ENCODE data around the gene PAK1IP1. TPM values are rescaled to one million over a fixed set of nuclear protein-coding genes. Genes with fewer than 3 reads are reported as not detected.
"Not testable (repeated sequence)": the region's sequence is repeated elsewhere in the genome, so short reads cannot be mapped to it uniquely, and the experiment has no call there.

PAK1IP1 gene
- total and polyA plus RNA-seq, 2 experiments from 2014 or later: 22.8 to 28.1 TPM

DNA sequence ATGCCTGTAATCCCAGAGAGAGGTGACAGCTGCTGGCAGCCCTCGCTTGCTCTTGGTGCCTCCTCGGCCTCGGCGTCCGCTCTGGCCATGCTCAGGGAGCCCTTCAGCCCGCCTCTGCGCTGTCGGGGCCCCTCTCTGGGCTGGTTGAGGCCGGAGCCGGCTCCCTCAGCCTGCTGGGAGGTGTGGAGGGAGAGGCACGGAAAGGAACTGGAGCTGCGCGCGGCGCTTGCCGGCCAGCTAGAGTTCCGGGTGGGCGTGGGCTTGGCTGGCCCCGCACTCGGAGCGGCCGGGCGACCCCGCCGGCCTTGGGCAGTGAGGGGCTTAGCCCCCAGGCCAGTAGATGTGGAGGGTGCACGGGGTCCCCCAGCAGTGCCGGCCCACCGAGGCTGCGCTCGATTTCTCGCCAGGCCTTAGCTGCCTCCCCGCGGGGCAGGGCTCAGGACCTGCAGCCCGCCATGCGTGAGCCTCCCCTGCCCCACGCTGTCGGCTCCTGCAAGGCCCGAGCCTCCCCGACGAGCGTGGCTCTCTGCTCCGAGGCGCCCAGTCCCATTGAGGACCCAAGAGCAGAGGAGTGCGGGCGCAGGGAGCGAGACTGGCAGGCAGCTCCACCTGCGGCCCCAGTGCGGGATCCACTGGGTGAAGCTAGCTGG, 34.9 kb upstream of the PAK1IP1 start:
- 67 to 77% methylated on average over 29 to 48 of the region's 48 CpGs for WGBS, 2 experiments (ENCODE audit: low coverage in 1 of 2, low lambda C conversion rate in 2 of 2, missing lambda C conversion rate in 2 of 2)
- no peaks in the 10 kb centered on the region for H3K4me1 ChIP-seq (ENCODE audit: insufficient read depth)
- no peaks in the 10 kb centered on the region for H3K9me3 ChIP-seq (ENCODE audit: low read depth)
- H3K4me2 ChIP-seq (ENCODE audit: unreplicated experiment): no peak overlapping the region
- TF ChIP-seq EZH2phosphoT487 (IDR thresholded peaks at IDR 0.05; ENCODE audit: insufficient read depth, low read depth): no peak
- no peak for TF ChIP-seq EZH2 (IDR thresholded peaks at IDR 0.05; ENCODE audit: insufficient read depth, poor library complexity, severe bottlenecking)
- no peaks in the 10 kb centered on the region for H3K27me3 ChIP-seq (replicated peaks; ENCODE audit: insufficient read depth)
- no peaks in the 10 kb centered on the region for H3K36me3 ChIP-seq (ENCODE audit: low read depth)
- DNase-seq: no peak
- no peaks in the 10 kb centered on the region for H3F3A ChIP-seq (ENCODE audit: insufficient read depth)
- H2AFZ ChIP-seq: no peak overlapping the region
- no peak overlapping the region for H3K27ac ChIP-seq
- no peaks in the 10 kb centered on the region for H3K9me2 ChIP-seq (ENCODE audit: insufficient read depth)
- no peaks in the 10 kb centered on the region for H4K20me1 ChIP-seq (ENCODE audit: insufficient read depth)
- in situ Hi-C loops (cut with MboI): no loop called here
- H3K9ac ChIP-seq: no peak overlapping the region
- no peaks in the 10 kb centered on the region for H3K79me2 ChIP-seq (ENCODE audit: insufficient read depth)
- H3K4me3 ChIP-seq: no peak overlapping the region

- H4K20me1 ChIP-seq (ENCODE audit: insufficient read depth); H3K4me3 ChIP-seq; H3K9ac ChIP-seq; H3F3A ChIP-seq (ENCODE audit: insufficient read depth); H3K36me3 ChIP-seq (ENCODE audit: low read depth); H3K79me2 ChIP-seq (ENCODE audit: insufficient read depth); H3K4me2 ChIP-seq (ENCODE audit: unreplicated experiment); H3K4me1 ChIP-seq (ENCODE audit: insufficient read depth); H2AFZ ChIP-seq; H3K9me2 ChIP-seq (ENCODE audit: insufficient read depth); DNase-seq; H3K27me3 ChIP-seq (replicated peaks; ENCODE audit: insufficient read depth); in situ Hi-C loops (cut with MboI); H3K27ac ChIP-seq; H3K9me3 ChIP-seq (ENCODE audit: low read depth): not testable (repeated sequence)
- WGBS, 2 experiments (ENCODE audit: low coverage in 1 of 2, low lambda C conversion rate in 2 of 2, missing lambda C conversion rate in 2 of 2): 59 to 64% methylated on average over 11 of the region's 11 CpGs
Observed at GRCh38 chr6:10660431-10661191, 34.2 kb upstream of the PAK1IP1 start.

DNA sequence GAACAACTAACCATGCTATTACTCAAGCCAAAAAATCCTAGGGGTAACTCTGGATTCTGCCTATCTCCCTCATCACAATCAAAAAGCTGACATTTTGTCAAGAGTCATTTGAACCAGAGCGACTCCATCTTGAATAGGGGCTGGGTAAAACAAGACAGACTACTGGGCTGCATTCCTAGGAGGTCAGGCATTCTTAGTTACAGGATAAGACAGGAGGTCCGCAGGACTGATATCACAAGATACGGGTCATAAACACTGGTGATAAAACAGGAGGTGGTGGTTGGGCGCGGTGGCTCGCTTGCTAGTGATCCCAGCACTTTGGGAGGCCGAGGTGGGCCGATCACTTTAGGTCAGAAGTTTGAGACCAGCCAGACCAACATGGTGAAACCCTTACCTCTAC, 32.6 kb upstream of the PAK1IP1 start:
- Histone ChIP-seq H3F3A (ENCODE audit: insufficient read depth) (no peaks in the 10 kb centered on the region), H3K79me2 (ENCODE audit: insufficient read depth) (no peaks in the 10 kb centered on the region), H3K27me3 (replicated peaks; ENCODE audit: insufficient read depth) (no peaks in the 10 kb centered on the region), H3K9me2 (ENCODE audit: insufficient read depth) (no peaks in the 10 kb centered on the region), H2AFZ (no peak overlapping the region), H3K9me3 (ENCODE audit: low read depth) (no peaks in the 10 kb centered on the region), H3K4me3 (no peak overlapping the region), H3K27ac (no peak overlapping the region), H3K4me1 (ENCODE audit: insufficient read depth) (no peaks in the 10 kb centered on the region), H3K9ac (no peak overlapping the region), H3K4me2 (ENCODE audit: unreplicated experiment) (no peak overlapping the region), H4K20me1 (ENCODE audit: insufficient read depth) (no peaks in the 10 kb centered on the region), H3K36me3 (ENCODE audit: low read depth) (no peaks in the 10 kb centered on the region)
- WGBS, 2 experiments (ENCODE audit: low coverage in 1 of 2, low lambda C conversion rate in 2 of 2, missing lambda C conversion rate in 2 of 2): 62 to 66% methylated on average over 8 of the region's 8 CpGs
- DNase-seq: no peak
- in situ Hi-C loops (cut with MboI): no loop called here
- no peak for TF ChIP-seq EZH2phosphoT487 (IDR thresholded peaks at IDR 0.05; ENCODE audit: insufficient read depth, low read depth)
- TF ChIP-seq EZH2 (IDR thresholded peaks at IDR 0.05; ENCODE audit: insufficient read depth, poor library complexity, severe bottlenecking): no peak

DNA sequence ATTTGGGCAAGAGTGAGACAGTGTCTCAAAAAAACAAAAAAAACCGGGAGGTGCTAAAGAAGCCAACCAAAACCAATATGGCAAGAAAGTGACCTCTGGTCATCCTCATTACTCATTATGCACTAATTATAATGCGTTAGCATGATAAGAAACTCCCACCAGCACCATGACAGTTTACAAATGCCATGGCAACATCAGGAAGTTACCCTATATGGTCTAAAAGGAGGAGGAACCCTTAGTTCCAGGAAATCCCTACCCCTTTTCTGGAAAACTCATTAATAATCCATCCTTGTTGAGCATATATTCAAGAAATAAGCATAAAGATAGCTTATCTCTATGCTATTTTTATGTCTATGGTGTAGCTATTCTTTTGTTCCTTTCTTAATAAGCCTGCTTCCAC, 32.0 kb upstream of the PAK1IP1 start:
- DNase-seq: no peak
- Histone ChIP-seq H3K27ac (no peak overlapping the region), H3F3A (ENCODE audit: insufficient read depth) (no peaks in the 10 kb centered on the region), H3K9ac (no peak overlapping the region), H3K9me3 (ENCODE audit: low read depth) (no peaks in the 10 kb centered on the region), H3K79me2 (ENCODE audit: insufficient read depth) (no peaks in the 10 kb centered on the region), H3K4me2 (ENCODE audit: unreplicated experiment) (no peak overlapping the region), H3K4me3 (no peak overlapping the region), H3K9me2 (ENCODE audit: insufficient read depth) (no peaks in the 10 kb centered on the region), H3K4me1 (ENCODE audit: insufficient read depth) (no peaks in the 10 kb centered on the region), H3K36me3 (ENCODE audit: low read depth) (no peaks in the 10 kb centered on the region), H4K20me1 (ENCODE audit: insufficient read depth) (no peaks in the 10 kb centered on the region), H2AFZ (no peak overlapping the region), H3K27me3 (replicated peaks; ENCODE audit: insufficient read depth) (no peaks in the 10 kb centered on the region)
- no peak for TF ChIP-seq EZH2phosphoT487 (IDR thresholded peaks at IDR 0.05; ENCODE audit: insufficient read depth, low read depth)
- in situ Hi-C loops (cut with MboI): no loop called here
- WGBS, 2 experiments (ENCODE audit: low coverage in 1 of 2, low lambda C conversion rate in 2 of 2, missing lambda C conversion rate in 2 of 2): 30 to 39% methylated on average over 2 of the region's 2 CpGs

- WGBS, 2 experiments (ENCODE audit: low coverage in 1 of 2, low lambda C conversion rate in 2 of 2, missing lambda C conversion rate in 2 of 2): 0 to 3% methylated on average over 1 of the region's 1 CpG
- H3K27ac ChIP-seq; H4K20me1 ChIP-seq (ENCODE audit: insufficient read depth); H3K9me3 ChIP-seq (ENCODE audit: low read depth); H3F3A ChIP-seq (ENCODE audit: insufficient read depth); H3K9ac ChIP-seq; H3K4me3 ChIP-seq; H3K4me1 ChIP-seq (ENCODE audit: insufficient read depth); in situ Hi-C loops (cut with MboI); DNase-seq; H3K9me2 ChIP-seq (ENCODE audit: insufficient read depth); H3K79me2 ChIP-seq (ENCODE audit: insufficient read depth); H2AFZ ChIP-seq; H3K36me3 ChIP-seq (ENCODE audit: low read depth); H3K4me2 ChIP-seq (ENCODE audit: unreplicated experiment); H3K27me3 ChIP-seq (replicated peaks; ENCODE audit: insufficient read depth): not testable (repeated sequence)
Observed at GRCh38 chr6:10665595-10665994, 29.2 kb upstream of the PAK1IP1 start.

All from GM23248 (cell line).